ENCODE data around the gene DHX32.

DHX32 gene

DNA sequence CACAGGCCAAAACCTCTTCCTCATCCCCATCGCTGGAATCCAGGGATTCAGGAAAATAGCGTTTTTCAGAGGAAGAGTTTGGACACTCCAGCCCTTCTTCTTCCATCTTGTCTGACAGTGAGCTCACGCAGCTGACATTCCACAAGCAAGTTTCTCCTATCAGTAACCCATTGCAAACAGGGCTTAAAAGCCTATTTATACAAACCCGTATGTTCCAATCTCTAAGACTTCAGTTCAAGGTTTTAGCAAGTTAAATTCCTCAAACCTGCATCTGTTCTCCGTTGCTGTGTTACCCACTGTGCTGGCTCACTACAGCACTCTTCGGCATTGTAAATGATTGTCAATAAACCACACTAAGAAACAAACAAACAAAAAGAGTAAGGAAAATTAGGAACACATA lies 373 bp downstream of the DHX32 start:
- Histone ChIP-seq H3K36me3 (replicated peaks) (no peaks in the 10 kb centered on the region), H3K27ac (no peak overlapping the region), H3K4me3 (ENCODE audit: low read depth, low read length) (no peak overlapping the region), H3K27me3 (replicated peaks) (no peaks in the 10 kb centered on the region)
- TF ChIP-seq, protein P1, sequence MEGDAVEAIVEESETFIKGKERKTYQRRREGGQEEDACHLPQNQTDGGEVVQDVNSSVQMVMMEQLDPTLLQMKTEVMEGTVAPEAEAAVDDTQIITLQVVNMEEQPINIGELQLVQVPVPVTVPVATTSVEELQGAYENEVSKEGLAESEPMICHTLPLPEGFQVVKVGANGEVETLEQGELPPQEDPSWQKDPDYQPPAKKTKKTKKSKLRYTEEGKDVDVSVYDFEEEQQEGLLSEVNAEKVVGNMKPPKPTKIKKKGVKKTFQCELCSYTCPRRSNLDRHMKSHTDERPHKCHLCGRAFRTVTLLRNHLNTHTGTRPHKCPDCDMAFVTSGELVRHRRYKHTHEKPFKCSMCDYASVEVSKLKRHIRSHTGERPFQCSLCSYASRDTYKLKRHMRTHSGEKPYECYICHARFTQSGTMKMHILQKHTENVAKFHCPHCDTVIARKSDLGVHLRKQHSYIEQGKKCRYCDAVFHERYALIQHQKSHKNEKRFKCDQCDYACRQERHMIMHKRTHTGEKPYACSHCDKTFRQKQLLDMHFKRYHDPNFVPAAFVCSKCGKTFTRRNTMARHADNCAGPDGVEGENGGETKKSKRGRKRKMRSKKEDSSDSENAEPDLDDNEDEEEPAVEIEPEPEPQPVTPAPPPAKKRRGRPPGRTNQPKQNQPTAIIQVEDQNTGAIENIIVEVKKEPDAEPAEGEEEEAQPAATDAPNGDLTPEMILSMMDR (IDR thresholded peaks at IDR 0.05; ENCODE audit: low read depth, low read length, missing control alignments) = no peak
- no peak for DNase-seq
- in situ Hi-C loops (cut with HindIII; ENCODE audit: low pct_ligation_motif_present, low sequenced_read_pairs) = no loop called here

DNA sequence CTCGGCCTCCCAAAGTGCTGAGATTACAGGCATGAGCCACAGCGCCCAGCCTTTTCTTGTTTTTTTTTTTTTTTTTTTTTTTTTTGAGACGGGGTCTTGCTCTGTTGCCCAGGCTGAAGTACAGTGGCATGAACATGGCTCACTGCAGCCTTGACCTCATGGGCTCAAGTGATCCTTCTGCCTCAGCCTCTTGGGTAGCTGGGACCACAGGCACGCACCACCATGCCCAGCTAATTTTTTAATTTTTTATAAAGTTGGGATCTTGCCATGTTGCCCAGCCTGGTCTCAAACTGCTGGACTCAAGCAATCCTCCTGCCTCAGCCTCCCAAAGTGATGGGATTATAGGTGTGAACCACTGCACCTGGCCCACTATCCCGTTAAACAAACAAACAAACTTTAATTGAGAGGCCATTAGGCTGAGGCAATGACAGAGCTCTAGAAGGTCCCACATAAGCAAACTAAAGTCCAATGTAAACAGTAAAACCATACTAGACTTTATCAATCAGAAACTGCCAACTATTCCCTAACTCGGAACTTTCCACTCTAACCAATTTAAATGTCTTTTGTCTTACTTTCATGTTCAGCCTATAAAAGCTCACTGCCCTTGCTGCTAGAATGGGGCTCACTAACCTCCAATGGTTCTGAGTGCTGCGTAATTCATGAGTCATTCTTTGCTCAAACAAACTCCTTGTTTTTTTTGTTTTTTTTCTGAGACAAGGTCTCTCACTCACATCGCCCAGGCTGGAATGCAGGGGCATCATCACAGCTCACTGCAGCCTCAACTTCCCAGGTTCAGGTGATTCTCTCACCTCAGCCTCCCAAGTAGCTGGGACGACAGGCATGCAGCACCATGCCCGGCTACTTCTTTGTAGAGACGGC lies 1.9 kb downstream of the DHX32 start:
- peak overlapping the region; percentile 49 for H3K27ac ChIP-seq
- TF ChIP-seq, protein P1 (IDR thresholded peaks at IDR 0.05; ENCODE audit: low read depth, low read length, missing control alignments) = no peak
- H3K36me3 ChIP-seq (replicated peaks) = no peaks in the 10 kb centered on the region
- in situ Hi-C loops (cut with HindIII; ENCODE audit: low pct_ligation_motif_present, low sequenced_read_pairs) = no loop called here
- peak; percentile 88 for DNase-seq
- no peaks in the 10 kb centered on the region for H3K27me3 ChIP-seq (replicated peaks)
- no peak overlapping the region for H3K4me3 ChIP-seq (ENCODE audit: low read depth, low read length)

DNA sequence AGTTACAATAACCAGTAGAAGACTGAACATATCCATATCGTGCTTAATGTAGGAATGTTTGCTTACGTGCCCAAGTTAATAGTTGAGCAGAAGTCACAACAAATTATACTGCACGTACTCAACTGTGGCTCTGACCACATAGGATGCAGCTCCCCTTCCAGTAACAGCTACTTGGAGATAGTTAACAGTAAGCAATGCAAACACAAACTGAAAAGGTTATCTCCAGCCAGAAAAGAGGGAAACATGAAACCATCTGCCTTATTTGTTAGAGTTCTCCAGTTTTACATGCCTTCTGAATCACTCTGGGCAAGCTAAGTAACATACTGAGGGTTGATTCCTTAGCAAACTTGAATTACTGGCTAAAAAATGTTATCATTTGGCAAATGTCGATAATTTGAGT lies 9.8 kb downstream of the DHX32 start:
- TF ChIP-seq, protein P1 (IDR thresholded peaks at IDR 0.05; ENCODE audit: low read depth, low read length, missing control alignments) = no peak
- no peak overlapping the region for H3K4me3 ChIP-seq (ENCODE audit: low read depth, low read length)
- peaks cover 5% of the 10 kb centered on the region for H3K36me3 ChIP-seq (replicated peaks)
- no peak for DNase-seq
- in situ Hi-C loops (cut with HindIII; ENCODE audit: low pct_ligation_motif_present, low sequenced_read_pairs) = no loop called here
- no peaks in the 10 kb centered on the region for H3K27me3 ChIP-seq (replicated peaks)
- H3K27ac ChIP-seq = no peak overlapping the region

DNA sequence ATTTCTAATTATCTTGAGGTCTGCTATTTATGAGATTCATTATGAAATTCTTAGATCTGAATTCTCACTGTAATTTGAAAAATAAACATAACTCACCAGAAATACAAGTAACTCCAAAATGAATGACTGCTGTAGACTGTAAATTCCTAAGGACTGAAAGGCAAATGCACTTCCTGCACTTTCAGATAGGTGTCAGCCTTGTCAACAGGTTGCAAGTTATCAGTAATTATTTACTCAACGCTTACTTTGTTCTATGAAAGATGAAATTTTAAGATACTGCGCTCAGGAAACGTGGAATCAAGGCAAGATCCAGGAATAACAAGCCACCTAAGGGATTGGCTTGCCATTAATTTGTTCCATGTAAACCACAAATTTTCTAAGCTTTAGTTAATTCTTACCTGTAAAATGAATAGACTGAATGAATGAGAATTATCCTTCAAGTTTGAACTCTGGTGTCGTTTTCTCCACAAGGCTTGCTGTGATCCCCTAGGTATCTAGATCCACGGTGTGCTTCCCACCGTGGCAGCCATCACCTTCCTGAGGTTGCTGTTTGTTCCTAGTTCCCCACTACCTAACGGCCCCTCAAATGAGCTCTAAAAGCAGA lies 12.6 kb downstream of the DHX32 start:
- H3K36me3 ChIP-seq (replicated peaks) = peaks cover 13% of the 10 kb centered on the region
- no peak overlapping the region for H3K4me3 ChIP-seq (ENCODE audit: low read depth, low read length)
- H3K27me3 ChIP-seq (replicated peaks) = no peaks in the 10 kb centered on the region
- peak; percentile 49 for DNase-seq
- TF ChIP-seq, protein P1 (IDR thresholded peaks at IDR 0.05; ENCODE audit: low read depth, low read length, missing control alignments) = peak; percentile 79
- H3K27ac ChIP-seq = no peak overlapping the region
- in situ Hi-C loops (cut with HindIII; ENCODE audit: low pct_ligation_motif_present, low sequenced_read_pairs) = no loop called here

DNA sequence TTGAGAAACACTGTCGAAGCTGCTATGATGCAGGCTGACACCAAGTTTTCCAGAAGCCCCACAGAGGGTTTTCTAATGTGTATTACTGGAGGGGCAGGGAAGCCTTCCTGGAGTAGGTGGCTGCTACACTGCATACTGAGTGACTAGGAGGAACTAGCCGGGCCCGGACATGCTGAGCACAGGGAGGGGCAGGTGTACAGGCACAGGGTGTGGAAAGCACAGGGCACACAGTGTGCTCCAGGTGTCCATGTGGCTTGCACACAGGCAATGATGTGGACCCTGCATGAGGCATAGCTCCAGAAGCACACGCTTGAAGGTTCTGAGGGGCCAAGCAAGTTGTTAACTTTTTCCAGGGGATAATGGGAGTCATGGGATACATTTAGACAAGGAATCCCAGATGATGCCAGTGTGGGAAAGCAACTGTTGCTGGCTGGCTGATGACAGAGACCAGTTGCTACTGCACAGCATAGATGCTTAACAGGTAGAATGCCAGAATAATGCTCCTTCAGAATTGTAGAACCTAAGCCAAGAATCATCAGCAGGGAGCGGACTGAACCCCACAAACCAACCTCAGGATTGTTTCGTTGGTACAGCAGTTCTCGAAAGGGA lies 14.6 kb downstream of the DHX32 start:
- TF ChIP-seq, protein P1 (IDR thresholded peaks at IDR 0.05; ENCODE audit: low read depth, low read length, missing control alignments) = no peak
- no peak for DNase-seq
- no peak overlapping the region for H3K4me3 ChIP-seq (ENCODE audit: low read depth, low read length)
- no peak overlapping the region for H3K27ac ChIP-seq
- H3K27me3 ChIP-seq (replicated peaks) = no peaks in the 10 kb centered on the region
- in situ Hi-C loops (cut with HindIII; ENCODE audit: low pct_ligation_motif_present, low sequenced_read_pairs) = no loop called here
- peaks cover 13% of the 10 kb centered on the region for H3K36me3 ChIP-seq (replicated peaks)

Data from brain microvascular endothelial cell (primary cell).